Breast epithelium (tissue), 4 donors: ENCODE measurements around the gene CLDND2. TPM values are rescaled to one million over a fixed set of nuclear protein-coding genes. Genes with fewer than 3 reads are reported as not detected.

Source experiments
- DNase-seq, 2 donors: peaks; one replicate each; pipeline ENCODE4 v3.0.0-alpha.2; 2019; ENCODE audit warnings: low spot score in 2 of 2
- H3K27ac ChIP-seq, 2 donors: fragments of 200-600 bp; sonication (generic) in 1 of 2; one replicate each; pipeline ENCODE4 v1.5.1; 2016 to 2019; ENCODE audit warnings: mild to moderate bottlenecking in 1 of 2
- H3K27me3 ChIP-seq, 2 donors: fragments of 200-600 bp; sonication (generic) in 1 of 2; one replicate each; pipeline versions ENCODE4 v1.5.1 to v1.6.0; 2017 to 2019; ENCODE audit warnings: control low read depth in 1 of 2, mild to moderate bottlenecking in 1 of 2
- H3K36me3 ChIP-seq: fragments of 200-600 bp; one replicate; pipeline ENCODE4 v1.5.1; 2019
- H3K4me1 ChIP-seq, 2 donors: fragments of 200-600 bp; sonication (generic); one replicate each; pipeline ENCODE4 v1.5.1; 2016 to 2019; ENCODE audit warnings: control low read depth in 1 of 2
- H3K4me3 ChIP-seq, 3 donors: fragments of 200-600 bp; sonication (generic); 1 replicate in 2 of 3; 2 replicates in 1 of 3; pipeline ENCODE4 v1.5.1; 2016 to 2019; ENCODE audit warnings: mild to moderate bottlenecking in 3 of 3, moderate library complexity in 2 of 3
- H3K9me3 ChIP-seq, 2 donors: fragments of 200-600 bp; sonication (generic) in 1 of 2; one replicate each; pipeline ENCODE4 v1.5.1; 2016 to 2019; ENCODE audit warnings: control low read depth in 1 of 2
- POLR2A ChIP-seq: fragments of 450-650 bp; IDR thresholded peaks from one replicate; pipeline ENCODE4 v1.6.1; 2016; ENCODE audit warnings: antibody characterized with exemption, mild to moderate bottlenecking, moderate library complexity
- POLR2AphosphoS5 ChIP-seq, 3 donors: sonication (generic); formaldehyde crosslinking; IDR thresholded peaks; one replicate each; pipeline ENCODE4 v1.6.1; 2017; ENCODE audit warnings: antibody characterized with exemption in 3 of 3
- intact Hi-C: fragments of 100-400 bp; cut with DNase I; formaldehyde crosslinking; loops from one replicate; pipeline ENCODE4 v1.15.1; 2023; ENCODE audit warnings: low total_unique reads
- total RNA-seq, 3 donors: library from RNA; depleted of rRNA; stranded (reverse); fragments of >200 nt; gene quantifications; one replicate each; pipeline ENCODE4 v1.1.0, GENCODE V29; 2016
- TF ChIP-seq, protein P1 (sequence below), 3 donors: fragments of 450-650 bp; IDR thresholded peaks; one replicate each; pipeline ENCODE4 v1.5.1; 2016 to 2017; ENCODE audit warnings: antibody characterized with exemption in 3 of 3, mild to moderate bottlenecking in 3 of 3, moderate library complexity in 3 of 3

The CLDND2 gene
- total RNA-seq, 3 donors from 2014 or later = not detected

DNA sequence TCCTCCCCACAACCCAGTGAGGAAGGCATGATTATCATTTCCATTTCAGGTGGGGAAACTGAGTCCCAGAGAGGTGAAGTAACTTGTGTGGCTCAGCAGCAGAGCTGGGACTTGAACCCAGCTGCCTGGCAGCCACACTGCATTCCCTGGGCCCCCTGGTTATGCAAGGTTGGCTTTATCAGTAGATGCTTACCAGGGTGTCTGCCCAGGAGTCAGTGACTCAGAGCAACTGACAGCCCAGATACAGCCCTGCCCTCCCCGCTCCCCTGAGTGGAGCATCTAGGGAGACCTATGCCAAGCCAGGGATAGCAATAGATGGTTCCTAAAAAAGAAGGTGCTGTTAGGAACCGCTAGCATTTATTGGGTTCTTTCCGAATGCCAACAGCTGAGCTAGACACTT lies 51.4 kb downstream of the CLDND2 start:
- DNase-seq = no peak

More for the DNA sequence above, 51.4 kb downstream of the CLDND2 start:
- H3K9me3 ChIP-seq = peaks cover 0 to 6% of the 10 kb centered on the region in 2 donors
- H3K4me3 ChIP-seq = no peak overlapping the region
- TF ChIP-seq, protein P1, sequence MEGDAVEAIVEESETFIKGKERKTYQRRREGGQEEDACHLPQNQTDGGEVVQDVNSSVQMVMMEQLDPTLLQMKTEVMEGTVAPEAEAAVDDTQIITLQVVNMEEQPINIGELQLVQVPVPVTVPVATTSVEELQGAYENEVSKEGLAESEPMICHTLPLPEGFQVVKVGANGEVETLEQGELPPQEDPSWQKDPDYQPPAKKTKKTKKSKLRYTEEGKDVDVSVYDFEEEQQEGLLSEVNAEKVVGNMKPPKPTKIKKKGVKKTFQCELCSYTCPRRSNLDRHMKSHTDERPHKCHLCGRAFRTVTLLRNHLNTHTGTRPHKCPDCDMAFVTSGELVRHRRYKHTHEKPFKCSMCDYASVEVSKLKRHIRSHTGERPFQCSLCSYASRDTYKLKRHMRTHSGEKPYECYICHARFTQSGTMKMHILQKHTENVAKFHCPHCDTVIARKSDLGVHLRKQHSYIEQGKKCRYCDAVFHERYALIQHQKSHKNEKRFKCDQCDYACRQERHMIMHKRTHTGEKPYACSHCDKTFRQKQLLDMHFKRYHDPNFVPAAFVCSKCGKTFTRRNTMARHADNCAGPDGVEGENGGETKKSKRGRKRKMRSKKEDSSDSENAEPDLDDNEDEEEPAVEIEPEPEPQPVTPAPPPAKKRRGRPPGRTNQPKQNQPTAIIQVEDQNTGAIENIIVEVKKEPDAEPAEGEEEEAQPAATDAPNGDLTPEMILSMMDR (IDR thresholded peaks at IDR 0.05) = no peak
- no peak for TF ChIP-seq POLR2A
- TF ChIP-seq POLR2AphosphoS5 (IDR thresholded peaks at IDR 0.05) = no peak
- intact Hi-C loops = no loop called here
- H3K36me3 ChIP-seq = no peaks in the 10 kb centered on the region
- H3K27me3 ChIP-seq = peaks cover 0 to 50% of the 10 kb centered on the region in 2 donors
- no peaks in the 10 kb centered on the region for H3K4me1 ChIP-seq
- H3K27ac ChIP-seq = no peak overlapping the region

Other genes with a start within 250 kb of the CLDND2 start
- gene SIGLEC9, start 244.1 kb downstream of the CLDND2 start, total RNA-seq = 1 to 10 TPM; 3.4 to 7.0 (median 4.3) TPM
- 1 to 10 TPM in 2 of 3 donors, under 1 TPM in 1; 0.98 to 3.2 (median 1.8) TPM for gene SIGLEC7, start 226.7 kb downstream of the CLDND2 start, total RNA-seq
- 10 to 100 TPM in 1 of 3 donors, 1 to 10 TPM in 2; 2.9 to 17.1 (median 6.3) TPM for gene CD33, start 143.9 kb downstream of the CLDND2 start, total RNA-seq
- gene SIGLECL1, start 117.9 kb downstream of the CLDND2 start, total RNA-seq = not detected
- under 1 TPM in 1 of 3 donors, not detected in 2; 0.66 TPM for gene IGLON5, start 57.4 kb downstream of the CLDND2 start, total RNA-seq
- 1 to 10 TPM; 1.3 to 1.8 (median 1.8) TPM for gene VSIG10L, start 26.9 kb downstream of the CLDND2 start, total RNA-seq
- gene ETFB, start 2.6 kb downstream of the CLDND2 start, total RNA-seq = 100 to 1,000 TPM in 1 of 3 donors, 10 to 100 TPM in 2; 60.7 to 214 (median 88.5) TPM
- gene NKG7, start 3.7 kb upstream of the CLDND2 start, total RNA-seq = 1 to 10 TPM in 1 of 3 donors, not detected in 2; 2.1 TPM
- gene LIM2, start 19.0 kb upstream of the CLDND2 start, total RNA-seq = not detected
- gene C19orf84, start 21.6 kb upstream of the CLDND2 start, total RNA-seq = not detected
- 10 to 100 TPM in 2 of 3 donors, 1 to 10 TPM in 1; 1.8 to 17.0 (median 10.2) TPM for gene SIGLEC10, start 48.6 kb upstream of the CLDND2 start, total RNA-seq
- 1 to 10 TPM in 2 of 3 donors, under 1 TPM in 1; 0.80 to 8.6 (median 2.3) TPM for gene SIGLEC8, start 89.5 kb upstream of the CLDND2 start, total RNA-seq
- gene CEACAM18, start 109.5 kb upstream of the CLDND2 start, total RNA-seq = not detected
- gene SIGLEC12, start 132.8 kb upstream of the CLDND2 start, total RNA-seq = 1 to 10 TPM in 1 of 3 donors, not detected in 2; 1.8 TPM
- 1 to 10 TPM in 1 of 3 donors, under 1 TPM in 1, not detected in 1; 0.73 to 4.8 TPM for gene SIGLEC6, start 162.7 kb upstream of the CLDND2 start, total RNA-seq
- 10 to 100 TPM in 1 of 3 donors, 1 to 10 TPM in 2; 4.3 to 12.1 (median 8.9) TPM for gene ZNF175, start 202.3 kb upstream of the CLDND2 start, total RNA-seq